DMS 273 (cell line): Measurements from ENCODE around the gene LDHAL6B.
"Not testable (repeated sequence)": the region's sequence is repeated elsewhere in the genome, so short reads cannot be mapped to it uniquely, and the experiment has no call there.

Source experiments
- DNase-seq: peaks from one replicate; lab custom pipeline; 2025; ENCODE audit not compliant: unreplicated experiment; lab: John Stamatoyannopoulos, UW

LDHAL6B gene

GRCh38 chr15:59206623-59207183 lies at the start of gene LDHAL6B:
TSS of gene LDHAL6B (plus strand) at chr15:59206843. CDS start at chr15:59206941, 98 bp downstream.
- no peak for DNase-seq

GRCh38 chr15:59157396-59157795 lies 49.2 kb upstream of the LDHAL6B start:
- DNase-seq = no peak

- DNase-seq = no peak
These were observed 48.6 kb upstream of the LDHAL6B start for GRCh38 chr15:59157840-59158700.

- DNase-seq = no peak
These were observed 48.0 kb upstream of the LDHAL6B start for GRCh38 chr15:59158701-59159034.

DNA sequence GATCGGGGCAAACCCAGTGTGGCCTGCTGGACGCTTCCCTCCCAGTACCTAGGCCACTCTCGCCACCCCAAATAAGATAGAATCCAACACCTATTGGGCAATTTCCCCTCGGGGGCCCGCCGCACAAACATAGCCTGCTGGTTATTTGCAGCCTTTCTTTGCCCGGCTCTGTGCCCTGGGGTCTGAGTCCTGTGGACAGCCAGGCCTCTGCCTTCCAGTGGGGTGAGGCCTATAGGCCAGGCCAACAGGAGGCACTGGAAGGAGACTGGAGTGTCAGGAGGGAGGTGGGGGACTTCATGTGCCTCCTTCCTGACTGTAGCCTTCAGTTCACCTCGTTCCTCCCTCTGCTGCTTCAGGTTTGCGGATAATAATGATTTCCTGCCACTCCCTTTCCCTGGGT lies 47.4 kb upstream of the LDHAL6B start:
- DNase-seq = no peak

DNA sequence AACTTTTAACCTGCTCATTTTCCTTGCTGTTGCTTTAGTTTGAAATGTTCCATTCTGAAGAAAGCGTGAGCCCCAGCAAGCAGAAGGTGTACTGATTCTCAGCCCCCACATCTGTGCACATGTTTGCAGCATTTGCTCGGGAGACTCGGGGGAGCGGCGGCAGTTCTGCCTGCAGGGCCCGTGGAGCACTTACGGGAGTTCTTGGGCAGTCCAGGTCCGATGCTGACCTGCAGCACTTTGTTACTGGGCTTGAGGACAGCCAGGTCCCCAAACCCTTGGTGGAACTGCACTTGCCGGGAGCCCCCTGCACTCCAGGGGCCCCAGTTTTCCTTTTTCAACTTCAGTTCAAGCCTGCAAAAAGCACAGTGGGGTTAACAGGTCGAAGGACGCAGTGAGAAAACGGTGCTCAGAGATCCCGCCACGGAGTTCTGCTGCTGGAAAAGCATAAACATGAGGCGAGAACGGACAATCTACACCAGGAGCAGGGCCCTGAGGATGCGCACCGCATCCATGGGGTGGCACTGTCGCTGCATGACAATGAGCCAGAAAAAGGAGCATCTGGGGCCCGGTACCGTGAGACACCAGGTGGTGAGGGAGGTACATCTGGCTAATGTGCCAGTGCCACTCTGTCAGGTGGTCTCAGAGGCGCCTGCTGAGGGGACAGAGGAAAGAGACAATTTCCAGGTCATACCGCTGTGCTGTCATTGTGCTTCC lies 45.6 kb upstream of the LDHAL6B start:
- DNase-seq = peak; percentile 37

GRCh38 chr15:59162080-59162479 lies 44.6 kb upstream of the LDHAL6B start:
- DNase-seq = not testable (repeated sequence)

GRCh38 chr15:59165726-59166125 lies 40.9 kb upstream of the LDHAL6B start:
- peak; percentile 20 for DNase-seq

- DNase-seq = no peak
These were observed 40.5 kb upstream of the LDHAL6B start for GRCh38 chr15:59166166-59166565.

DNA sequence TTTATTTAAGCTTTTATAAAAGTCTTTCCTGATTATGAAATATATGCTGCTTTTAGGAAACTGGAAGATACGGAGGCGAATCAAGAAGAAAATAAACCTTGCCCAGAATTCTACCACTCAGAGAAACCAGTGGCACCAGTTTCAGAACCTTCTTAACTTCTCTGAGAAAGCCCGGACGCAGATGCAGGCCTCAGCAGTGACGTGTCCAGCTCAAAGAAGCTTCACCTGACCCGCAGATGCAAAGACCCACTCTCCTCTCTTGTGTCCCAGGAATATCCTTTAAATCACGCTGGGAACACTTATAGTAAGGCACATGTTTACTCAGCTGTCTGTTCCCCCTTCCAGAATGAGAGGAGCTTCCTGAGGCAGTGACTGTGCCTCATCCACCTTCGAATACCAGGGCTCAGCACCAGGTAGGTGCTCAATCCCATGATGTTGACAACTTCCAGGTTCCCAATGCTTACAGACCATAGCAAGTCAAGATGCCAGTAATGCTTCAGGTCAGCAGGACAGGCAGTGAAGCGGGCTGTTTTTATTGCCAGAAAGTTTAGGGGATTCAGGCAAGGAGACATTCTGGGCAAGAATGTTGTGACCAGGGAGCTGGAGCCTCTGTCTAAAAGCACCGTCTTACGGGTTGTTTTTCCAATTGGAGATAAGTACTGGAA lies 39.9 kb upstream of the LDHAL6B start:
- no peak for DNase-seq

- DNase-seq = no peak
These were observed 38.1 kb upstream of the LDHAL6B start for GRCh38 chr15:59168536-59168935.

GRCh38 chr15:59169251-59169708 lies 37.4 kb upstream of the LDHAL6B start:
- DNase-seq = no peak

DNA sequence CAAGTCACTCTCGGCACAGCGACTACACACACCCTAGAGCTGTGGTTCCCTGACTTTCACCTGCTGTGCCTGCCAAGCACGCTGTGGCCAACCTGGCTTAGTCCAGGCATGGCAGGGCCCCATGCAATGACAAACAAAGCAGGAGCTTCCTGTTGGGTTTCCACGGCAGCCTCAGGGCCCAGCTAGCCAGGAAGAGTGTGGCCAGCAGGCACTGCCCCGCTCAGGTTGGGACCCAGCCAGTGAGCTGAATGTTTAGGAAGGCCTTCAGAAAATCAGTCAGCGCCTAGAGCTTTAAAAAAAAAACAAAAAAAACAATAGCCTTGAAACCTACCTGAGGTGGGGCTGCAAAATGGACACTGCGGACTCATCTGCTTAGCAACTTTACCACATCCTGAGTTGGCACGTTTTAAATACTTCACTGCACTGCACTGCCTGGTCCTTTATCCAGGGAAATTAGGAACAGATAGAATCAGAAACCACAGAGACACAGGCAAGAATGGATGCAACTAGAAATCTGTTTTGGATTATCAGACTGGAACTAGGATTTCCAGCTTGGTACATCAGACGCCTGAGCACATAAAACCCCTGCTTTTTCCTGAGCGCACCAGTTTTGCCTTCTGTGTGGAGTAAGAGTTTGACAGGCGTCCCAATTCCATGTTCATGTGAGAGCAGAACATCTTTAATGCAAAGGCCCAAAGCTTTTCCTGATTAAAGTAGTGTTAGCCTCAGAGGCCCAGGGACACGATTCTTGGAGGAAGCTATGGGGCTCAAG lies 36.2 kb upstream of the LDHAL6B start:
- DNase-seq = no peak

- no peak for DNase-seq
These were observed 35.6 kb upstream of the LDHAL6B start for GRCh38 chr15:59171067-59171397.

GRCh38 chr15:59172289-59172901 lies 34.2 kb upstream of the LDHAL6B start:
- DNase-seq = no peak

DNA sequence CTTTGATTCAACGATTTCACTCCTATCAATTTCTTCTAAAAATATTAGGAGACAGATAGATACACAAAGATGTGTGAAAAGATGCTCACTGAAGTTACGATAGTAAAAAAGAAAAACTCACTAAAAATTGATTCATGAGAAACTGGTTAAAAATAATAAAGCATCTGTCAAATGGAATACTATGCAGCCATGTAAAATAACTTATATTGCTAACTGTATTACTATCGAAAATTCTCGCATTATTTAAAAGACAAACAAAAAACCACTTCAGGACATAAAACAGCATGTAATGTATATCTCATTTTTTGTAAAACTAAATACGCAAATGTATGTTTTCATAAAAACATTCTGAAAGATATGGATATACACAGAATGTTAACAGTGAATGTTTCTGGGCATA lies 33.4 kb upstream of the LDHAL6B start:
- DNase-seq = no peak

- no peak for DNase-seq
These were observed 32.4 kb upstream of the LDHAL6B start for GRCh38 chr15:59174151-59174834.

GRCh38 chr15:59174835-59175831 lies 31.5 kb upstream of the LDHAL6B start:
- DNase-seq = peak; percentile 68
